Neutrophil (primary cell): Measurements from ENCODE around the gene PLEKHG4B.

ENCODE experiments used
- H3K27ac ChIP-seq: fragments of 200-600 bp; sonication (generic); 2 replicates; pipeline ENCODE4 v1.5.1; 2016; ENCODE audit warnings: mild to moderate bottlenecking, moderate library complexity
- H3K27me3 ChIP-seq: fragments of 200-600 bp; sonication (generic); 2 replicates; pipeline ENCODE4 v1.6.0; 2016; ENCODE audit warnings: mild to moderate bottlenecking
- H3K36me3 ChIP-seq: fragments of 200-600 bp; sonication (generic); 2 replicates; pipeline ENCODE4 v1.5.1; 2017
- H3K4me1 ChIP-seq, 2 experiments: fragments of 200-600 bp in 1 of 2; sonication (generic) in 1 of 2; 1 replicate in 1 of 2; 2 replicates in 1 of 2; pipeline versions ENCODE4 v1.5.1 to v1.6.1; 2013 to 2016; ENCODE audit warnings: low read depth in 1 of 2, low read length in 1 of 2, mild to moderate bottlenecking in 1 of 2, moderate library complexity in 1 of 2; ENCODE audit not compliant: control insufficient read depth in 1 of 2, insufficient read depth in 1 of 2
- H3K4me3 ChIP-seq, 2 experiments: fragments of 200-600 bp in 1 of 2; sonication (generic) in 1 of 2; 1 replicate in 1 of 2; 2 replicates in 1 of 2; pipeline ENCODE4 v1.5.1; 2013 to 2016; ENCODE audit warnings: low read depth in 1 of 2, low read length in 1 of 2, mild to moderate bottlenecking in 1 of 2, moderate library complexity in 1 of 2
- H3K9me3 ChIP-seq: fragments of 200-600 bp; sonication (generic); 2 replicates; pipeline ENCODE4 v1.5.1; 2016
- CTCF ChIP-seq: fragments of 200-600 bp; sonication (generic); IDR thresholded peaks from 2 replicates; pipeline ENCODE4 v1.5.1; 2016; ENCODE audit warnings: antibody characterized with exemption

Gene PLEKHG4B

GRCh38 chr5:169071-169727, 77.2 kb downstream of the PLEKHG4B start:
- no peak overlapping the region for H3K27ac ChIP-seq

GRCh38 chr5:169728-170094, 77.7 kb downstream of the PLEKHG4B start:
- Histone ChIP-seq H3K36me3 (no peaks in the 10 kb centered on the region), H3K4me3 (no peak overlapping the region), H3K4me1 (no peaks in the 10 kb centered on the region), H3K9me3 (no peaks in the 10 kb centered on the region), H3K27me3 (no peaks in the 10 kb centered on the region), H3K27ac (no peak overlapping the region)
- TF ChIP-seq CTCF = no peak

More at GRCh38 chr5:169071-169727, 77.2 kb downstream of the PLEKHG4B start:
- Histone ChIP-seq H3K27me3 (no peaks in the 10 kb centered on the region), H3K9me3 (no peaks in the 10 kb centered on the region), H3K36me3 (no peaks in the 10 kb centered on the region), H3K4me3 (no peak overlapping the region), H3K4me1 (no peaks in the 10 kb centered on the region)
- TF ChIP-seq CTCF = no peak

- Histone ChIP-seq H3K4me1 (no peaks in the 10 kb centered on the region), H3K27ac (no peak overlapping the region), H3K9me3 (no peaks in the 10 kb centered on the region), H3K27me3 (no peaks in the 10 kb centered on the region), H3K4me3 (no peak overlapping the region), H3K36me3 (no peaks in the 10 kb centered on the region)
- TF ChIP-seq CTCF = no peak
These were observed 79.2 kb downstream of the PLEKHG4B start for GRCh38 chr5:170971-171800.

GRCh38 chr5:171801-172331, 79.9 kb downstream of the PLEKHG4B start:
- Histone ChIP-seq H3K4me1 (no peaks in the 10 kb centered on the region), H3K27me3 (no peaks in the 10 kb centered on the region), H3K4me3 (no peak overlapping the region), H3K9me3 (no peaks in the 10 kb centered on the region), H3K27ac (no peak overlapping the region), H3K36me3 (no peaks in the 10 kb centered on the region)
- no peak for TF ChIP-seq CTCF

GRCh38 chr5:172421-172820, 80.5 kb downstream of the PLEKHG4B start:
- Histone ChIP-seq H3K4me3 (no peak overlapping the region), H3K27me3 (no peaks in the 10 kb centered on the region), H3K9me3 (no peaks in the 10 kb centered on the region), H3K36me3 (no peaks in the 10 kb centered on the region), H3K4me1 (no peaks in the 10 kb centered on the region), H3K27ac (no peak overlapping the region)
- TF ChIP-seq CTCF = no peak
